PC-9 (cell line): Measurements from ENCODE around the gene ERMN. TPM values are rescaled to one million over a fixed set of nuclear protein-coding genes. Genes with fewer than 3 reads are reported as not detected.

ENCODE experiments used
- BruUV-seq: library from RNA; stranded (reverse); fragments of 400-500 nt; replicated peaks from 2 replicates; lab custom pipeline; 2021; lab: Mats Ljungman, UMichigan
- CTCF ChIA-PET: fragments of 300-600 bp; sonication (Branson Sonifier 250); formaldehyde crosslinking; loops from one replicate; lab custom pipeline; 2022; ENCODE audit warnings: antibody characterized with exemption; lab: Charles Lee
- POLR2A ChIA-PET: fragments of 300-600 bp; sonication (Branson Sonifier 250); formaldehyde crosslinking; loops from one replicate; lab custom pipeline; 2022; ENCODE audit warnings: antibody characterized with exemption; ENCODE audit not compliant: unreplicated experiment; lab: Charles Lee
- DNase-seq, 2 experiments: peaks; one replicate each; pipeline versions ENCODE4 v3.0.0 to v3.0.0-alpha.2; 2015 to 2022; ENCODE audit warnings: mixed read lengths in 1 of 2
- H2AFZ ChIP-seq: fragments of 200-600 bp; sonication (generic); 2 replicates; pipeline ENCODE4 v1.8.1; 2017; ENCODE audit warnings: antibody characterized with exemption
- H3F3A ChIP-seq: fragments of 200-600 bp; sonication (generic); 2 replicates; pipeline ENCODE4 v1.8.1; 2017; ENCODE audit warnings: antibody characterized with exemption, mild to moderate bottlenecking, low read depth; ENCODE audit not compliant: insufficient read depth
- H3K27ac ChIP-seq: fragments of 200-600 bp; sonication (generic); 2 replicates; pipeline ENCODE4 v1.6.1; 2016; ENCODE audit warnings: mixed run types
- H3K27me3 ChIP-seq: fragments of 200-600 bp; sonication (generic); 2 replicates; pipeline ENCODE4 v1.6.1; 2016; ENCODE audit warnings: low read depth, mixed run types; ENCODE audit not compliant: insufficient read depth
- H3K36me3 ChIP-seq: fragments of 200-600 bp; sonication (generic); 2 replicates; pipeline ENCODE4 v1.6.1; 2016; ENCODE audit warnings: low read depth, mixed run types
- H3K4me1 ChIP-seq: fragments of 200-600 bp; sonication (generic); replicated peaks from 2 replicates; pipeline ENCODE4 v1.6.1; 2016; ENCODE audit warnings: mixed run types; ENCODE audit not compliant: insufficient read depth
- H3K4me2 ChIP-seq: fragments of 200-600 bp; sonication (generic); 2 replicates; pipeline ENCODE4 v1.6.1; 2017; ENCODE audit warnings: mixed run types
- H3K4me3 ChIP-seq: fragments of 200-600 bp; sonication (generic); 2 replicates; pipeline ENCODE4 v1.6.1; 2016; ENCODE audit warnings: mixed run types
- H3K79me2 ChIP-seq: fragments of 200-600 bp; sonication (generic); 2 replicates; pipeline ENCODE4 v1.6.1; 2017; ENCODE audit warnings: low read depth, mixed run types
- H3K9me2 ChIP-seq: fragments of 200-600 bp; sonication (generic); 2 replicates; pipeline ENCODE4 v1.8.1; 2017; ENCODE audit warnings: mild to moderate bottlenecking; ENCODE audit not compliant: insufficient read depth
- H3K9me3 ChIP-seq: fragments of 200-600 bp; sonication (generic); 2 replicates; pipeline ENCODE4 v1.8.1; 2016; ENCODE audit warnings: low read depth; ENCODE audit not compliant: insufficient read depth
- H4K20me1 ChIP-seq: fragments of 200-600 bp; sonication (generic); 2 replicates; pipeline ENCODE4 v1.8.1; 2017; ENCODE audit not compliant: insufficient read depth
- EZH2 ChIP-seq: fragments of 200-600 bp; sonication (generic); IDR thresholded peaks from 2 replicates; pipeline ENCODE4 v1.8.0; 2017; ENCODE audit warnings: antibody characterized with exemption, low read depth
- intact Hi-C: fragments of 100-400 bp; cut with micrococcal nuclease; formaldehyde crosslinking; loops from one replicate; pipeline ENCODE4 v1.10.0; 2022; ENCODE audit not compliant: unreplicated experiment
- total RNA-seq: library from RNA; stranded (reverse); gene quantifications from 2 replicates; pipeline ENCODE4 v1.2.3, GENCODE V29; 2021
- TF ChIP-seq, protein P1 (sequence below): fragments of 200-600 bp; sonication (generic); conservative IDR thresholded peaks from 2 replicates; pipeline ENCODE4 v1.6.1; 2017; ENCODE audit warnings: mixed run types, antibody characterized with exemption, mild to moderate bottlenecking, moderate library complexity

The ERMN gene
- total RNA-seq, 1 experiment from 2014 or later, result not detected

GRCh38 chr2:157309878-157310277 is 15.7 kb downstream of the ERMN start:
- no peak for DNase-seq
- CTCF ChIA-PET, result no interaction called here
- Histone ChIP-seq H3K4me3 (no peak overlapping the region), H3K4me2 (no peak overlapping the region), H3K27ac (no peak overlapping the region), H3K79me2 (no peaks in the 10 kb centered on the region), H2AFZ (no peak overlapping the region), H3K27me3 (no peaks in the 10 kb centered on the region), H3K9me3 (no peaks in the 10 kb centered on the region), H3K36me3 (no peaks in the 10 kb centered on the region), H3K4me1 (no peaks in the 10 kb centered on the region), H3K9me2 (no peaks in the 10 kb centered on the region), H4K20me1 (no peaks in the 10 kb centered on the region), H3F3A (no peaks in the 10 kb centered on the region)
- POLR2A ChIA-PET, result no interaction called here
- TF ChIP-seq, protein P1, sequence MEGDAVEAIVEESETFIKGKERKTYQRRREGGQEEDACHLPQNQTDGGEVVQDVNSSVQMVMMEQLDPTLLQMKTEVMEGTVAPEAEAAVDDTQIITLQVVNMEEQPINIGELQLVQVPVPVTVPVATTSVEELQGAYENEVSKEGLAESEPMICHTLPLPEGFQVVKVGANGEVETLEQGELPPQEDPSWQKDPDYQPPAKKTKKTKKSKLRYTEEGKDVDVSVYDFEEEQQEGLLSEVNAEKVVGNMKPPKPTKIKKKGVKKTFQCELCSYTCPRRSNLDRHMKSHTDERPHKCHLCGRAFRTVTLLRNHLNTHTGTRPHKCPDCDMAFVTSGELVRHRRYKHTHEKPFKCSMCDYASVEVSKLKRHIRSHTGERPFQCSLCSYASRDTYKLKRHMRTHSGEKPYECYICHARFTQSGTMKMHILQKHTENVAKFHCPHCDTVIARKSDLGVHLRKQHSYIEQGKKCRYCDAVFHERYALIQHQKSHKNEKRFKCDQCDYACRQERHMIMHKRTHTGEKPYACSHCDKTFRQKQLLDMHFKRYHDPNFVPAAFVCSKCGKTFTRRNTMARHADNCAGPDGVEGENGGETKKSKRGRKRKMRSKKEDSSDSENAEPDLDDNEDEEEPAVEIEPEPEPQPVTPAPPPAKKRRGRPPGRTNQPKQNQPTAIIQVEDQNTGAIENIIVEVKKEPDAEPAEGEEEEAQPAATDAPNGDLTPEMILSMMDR, result no peak
- no peak for TF ChIP-seq EZH2
- intact Hi-C loops, result no loop called here
- no TSS peak for BruUV-seq

GRCh38 chr2:157307021-157307420 is 18.6 kb downstream of the ERMN start:
- CTCF ChIA-PET, result interaction anchor here (0.7 kb wide), 1 partner anchor 570 kb away, joined by 7 read pairs; no protein-coding TSS in a partner anchor

DNA sequence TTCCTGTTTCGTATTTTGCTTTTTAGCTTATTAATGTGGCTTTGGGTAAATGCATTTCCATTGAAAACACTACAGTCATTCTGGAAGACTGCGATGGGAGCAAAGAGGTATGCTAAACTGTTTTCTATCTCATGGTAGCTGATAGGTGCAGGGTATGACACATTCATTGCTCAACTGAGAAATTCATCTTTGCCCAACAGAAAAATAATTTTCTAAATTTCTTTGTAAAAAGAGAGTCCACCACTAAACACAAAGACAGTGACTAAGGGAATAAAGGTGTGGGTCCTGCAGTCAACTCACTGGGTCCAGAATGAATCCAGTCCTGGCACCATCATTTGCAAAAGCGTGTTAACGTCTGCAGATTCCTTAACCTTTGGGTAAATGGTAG is 19.9 kb downstream of the ERMN start:
- Histone ChIP-seq H3K4me3 (no peak overlapping the region), H3K36me3 (no peaks in the 10 kb centered on the region), H3K9me3 (no peaks in the 10 kb centered on the region), H2AFZ (no peak overlapping the region), H3K79me2 (no peaks in the 10 kb centered on the region), H3K27ac (no peak overlapping the region), H3K4me1 (no peaks in the 10 kb centered on the region), H3K4me2 (no peak overlapping the region), H4K20me1 (no peaks in the 10 kb centered on the region), H3K27me3 (no peaks in the 10 kb centered on the region), H3F3A (no peaks in the 10 kb centered on the region), H3K9me2 (no peaks in the 10 kb centered on the region)
- no peak for DNase-seq
- BruUV-seq, result no TSS peak
- TF ChIP-seq, protein P1, result no peak
- POLR2A ChIA-PET, result interaction anchor here (0.6 kb wide), 1 partner anchor 422 kb away, joined by 5 read pairs; no protein-coding TSS in a partner anchor
- intact Hi-C loops, result no loop called here
- CTCF ChIA-PET, result no interaction called here

More at GRCh38 chr2:157307021-157307420, 18.6 kb downstream of the ERMN start:
- Histone ChIP-seq H3K27me3 (no peaks in the 10 kb centered on the region), H3K4me1 (no peaks in the 10 kb centered on the region), H4K20me1 (no peaks in the 10 kb centered on the region), H3K79me2 (no peaks in the 10 kb centered on the region), H3K36me3 (no peaks in the 10 kb centered on the region), H3K4me3 (no peak overlapping the region), H3K9me2 (no peaks in the 10 kb centered on the region), H3F3A (no peaks in the 10 kb centered on the region), H3K4me2 (no peak overlapping the region), H3K9me3 (no peaks in the 10 kb centered on the region), H2AFZ (no peak overlapping the region), H3K27ac (no peak overlapping the region)
- DNase-seq, result no peak
- POLR2A ChIA-PET, result no interaction called here
- intact Hi-C loops, result no loop called here
- no peak for TF ChIP-seq EZH2
- TF ChIP-seq, protein P1, result peak; percentile 12; the same call in 1 of the 2 replicates
- BruUV-seq, result no TSS peak
